Neuron (in vitro differentiated cells): Measurements from ENCODE around the gene TMED3.

ENCODE experiments used
- H2AFZ ChIP-seq: one replicate; pipeline ENCODE4 v1.6.1; 2013; ENCODE audit warnings: low read depth, mild to moderate bottlenecking, inconsistent platforms, low read length, moderate library complexity
- H3K27me3 ChIP-seq: one replicate; pipeline ENCODE4 v1.6.1; 2013; ENCODE audit warnings: low read length; ENCODE audit not compliant: insufficient read depth
- H3K36me3 ChIP-seq: one replicate; pipeline ENCODE4 v1.6.1; 2013; ENCODE audit warnings: low read length; ENCODE audit not compliant: insufficient read depth
- H3K4me1 ChIP-seq: one replicate; pipeline ENCODE4 v1.6.1; 2013; ENCODE audit warnings: low read length; ENCODE audit not compliant: insufficient read depth
- H3K4me3 ChIP-seq: 2 replicates; pipeline ENCODE4 v1.5.1; 2013; ENCODE audit warnings: mild to moderate bottlenecking, low read length, moderate library complexity
- H3K9me3 ChIP-seq: one replicate; pipeline ENCODE4 v1.6.1; 2013; ENCODE audit warnings: low read length

TMED3 gene

DNA sequence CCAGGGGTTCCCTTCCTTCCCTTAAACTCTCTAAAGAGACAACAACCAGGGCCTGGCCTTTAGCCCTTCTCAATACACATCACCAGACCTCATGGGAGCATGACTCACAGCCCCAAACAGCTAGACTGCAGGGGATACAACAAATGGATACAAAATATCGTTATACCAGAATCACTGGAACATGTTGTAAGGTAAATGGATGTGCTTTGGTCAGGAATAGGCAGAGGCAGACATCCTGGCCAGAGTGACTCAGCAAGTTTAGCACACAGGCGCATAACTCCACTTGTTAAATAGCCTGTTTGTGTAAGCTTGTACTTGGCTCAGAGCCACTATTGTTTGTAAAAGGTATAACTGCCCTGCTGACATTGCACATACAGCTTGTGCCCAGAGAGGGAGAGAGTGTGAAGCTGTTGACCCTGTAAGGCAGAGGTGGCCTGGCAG is 18.3 kb downstream of the TMED3 start:
- Histone ChIP-seq H3K4me3 (no peak overlapping the region), H2AFZ (no peak overlapping the region), H3K9me3 (peaks cover 6% of the 10 kb centered on the region), H3K27me3 (no peaks in the 10 kb centered on the region), H3K4me1 (no peaks in the 10 kb centered on the region), H3K36me3 (no peaks in the 10 kb centered on the region)

DNA sequence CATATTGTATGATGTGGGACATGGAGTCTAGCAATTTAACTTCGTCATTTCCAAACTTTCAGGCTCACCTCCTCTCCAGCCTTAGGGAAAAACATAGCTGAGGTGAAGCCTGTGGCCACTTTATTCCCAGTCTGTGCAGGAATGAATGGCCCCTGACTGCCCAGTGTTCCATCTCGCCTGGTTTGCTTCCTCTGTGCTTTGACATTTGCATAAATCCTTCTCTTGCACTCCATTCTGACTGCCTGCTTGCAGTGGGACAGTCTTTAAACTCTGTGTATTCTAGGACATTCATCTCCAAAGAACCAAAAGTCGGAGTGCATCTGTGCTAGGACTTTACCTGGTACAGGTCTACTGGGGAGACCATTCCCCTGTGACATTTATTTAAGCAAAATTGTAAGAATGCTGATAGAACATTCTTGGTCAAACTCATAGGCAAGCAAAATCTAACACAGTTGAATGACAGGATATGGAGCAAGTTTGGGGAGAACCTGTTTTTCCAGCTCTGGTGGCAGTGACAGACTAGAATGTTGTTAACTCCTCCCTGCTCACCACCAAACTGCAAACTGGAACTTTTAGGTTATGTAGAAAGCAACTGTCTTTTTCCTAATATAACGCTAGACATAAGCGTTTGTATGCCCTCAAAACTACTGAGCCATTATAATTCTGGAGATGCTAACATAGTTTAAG is 22.1 kb downstream of the TMED3 start:
- peaks cover 4% of the 10 kb centered on the region for H3K9me3 ChIP-seq
- no peak overlapping the region for H2AFZ ChIP-seq
- no peak overlapping the region for H3K4me3 ChIP-seq
- H3K36me3 ChIP-seq = no peaks in the 10 kb centered on the region
- H3K27me3 ChIP-seq = no peaks in the 10 kb centered on the region
- H3K4me1 ChIP-seq = no peaks in the 10 kb centered on the region

- no peak overlapping the region for H3K4me3 ChIP-seq
- H3K9me3 ChIP-seq = no peaks in the 10 kb centered on the region
- no peaks in the 10 kb centered on the region for H3K4me1 ChIP-seq
- no peaks in the 10 kb centered on the region for H3K27me3 ChIP-seq
- no peak overlapping the region for H2AFZ ChIP-seq
- no peaks in the 10 kb centered on the region for H3K36me3 ChIP-seq
These were observed 26.7 kb downstream of the TMED3 start for GRCh38 chr15:79337591-79337990.

- Histone ChIP-seq H3K27me3 (no peaks in the 10 kb centered on the region), H3K36me3 (no peaks in the 10 kb centered on the region), H3K9me3 (no peaks in the 10 kb centered on the region), H2AFZ (no peak overlapping the region), H3K4me1 (no peaks in the 10 kb centered on the region), H3K4me3 (no peak overlapping the region)
These were observed 28.8 kb downstream of the TMED3 start for GRCh38 chr15:79339588-79340314.

DNA sequence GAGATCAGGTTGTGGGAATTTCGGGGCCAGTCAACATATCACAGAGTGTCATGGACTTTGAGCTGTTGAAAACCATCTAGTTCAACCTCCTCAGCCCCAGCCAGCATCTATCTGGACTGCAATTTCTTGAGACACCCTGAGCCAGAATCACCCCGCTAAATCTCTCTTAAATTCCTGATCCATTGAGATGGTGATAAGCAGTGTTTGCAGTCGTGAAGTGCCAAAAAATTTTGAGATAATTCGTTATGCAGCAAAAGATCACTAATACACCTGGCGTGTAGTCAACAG is 29.3 kb downstream of the TMED3 start:
- Histone ChIP-seq H3K36me3 (no peaks in the 10 kb centered on the region), H3K27me3 (no peaks in the 10 kb centered on the region), H3K4me1 (no peaks in the 10 kb centered on the region), H2AFZ (no peak overlapping the region), H3K9me3 (no peaks in the 10 kb centered on the region), H3K4me3 (no peak overlapping the region)

GRCh38 chr15:79341396-79341795 is 30.5 kb downstream of the TMED3 start:
- Histone ChIP-seq H3K4me1 (no peaks in the 10 kb centered on the region), H3K9me3 (no peaks in the 10 kb centered on the region), H2AFZ (no peak overlapping the region), H3K4me3 (no peak overlapping the region), H3K27me3 (no peaks in the 10 kb centered on the region), H3K36me3 (no peaks in the 10 kb centered on the region)

GRCh38 chr15:79349525-79349924 is 38.6 kb downstream of the TMED3 start:
- H3K4me1 ChIP-seq = no peaks in the 10 kb centered on the region
- H3K4me3 ChIP-seq = no peak overlapping the region
- H2AFZ ChIP-seq = no peak overlapping the region
- H3K27me3 ChIP-seq = no peaks in the 10 kb centered on the region
- no peaks in the 10 kb centered on the region for H3K9me3 ChIP-seq
- H3K36me3 ChIP-seq = no peaks in the 10 kb centered on the region

DNA sequence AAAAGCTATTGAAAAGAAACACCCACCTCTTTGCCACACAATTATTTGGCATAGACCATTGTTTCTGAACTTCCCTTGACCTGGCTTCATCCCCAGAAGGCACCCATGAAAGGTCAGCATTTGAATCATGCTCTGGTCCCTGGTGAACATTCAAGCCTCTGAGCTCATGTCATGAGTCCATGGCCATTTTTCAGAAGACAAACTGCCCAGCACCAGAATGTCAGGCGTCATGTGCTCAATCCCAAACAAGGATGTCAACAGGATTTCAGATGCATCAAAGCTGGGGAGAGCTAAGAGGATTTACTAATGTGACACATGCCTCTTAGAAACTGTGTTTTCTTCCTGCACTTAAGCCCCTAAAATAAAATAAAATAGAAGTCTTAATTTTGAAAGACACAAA is 41.3 kb downstream of the TMED3 start:
- Histone ChIP-seq H3K4me1 (no peaks in the 10 kb centered on the region), H2AFZ (no peak overlapping the region), H3K4me3 (no peak overlapping the region), H3K36me3 (no peaks in the 10 kb centered on the region), H3K27me3 (no peaks in the 10 kb centered on the region), H3K9me3 (no peaks in the 10 kb centered on the region)

DNA sequence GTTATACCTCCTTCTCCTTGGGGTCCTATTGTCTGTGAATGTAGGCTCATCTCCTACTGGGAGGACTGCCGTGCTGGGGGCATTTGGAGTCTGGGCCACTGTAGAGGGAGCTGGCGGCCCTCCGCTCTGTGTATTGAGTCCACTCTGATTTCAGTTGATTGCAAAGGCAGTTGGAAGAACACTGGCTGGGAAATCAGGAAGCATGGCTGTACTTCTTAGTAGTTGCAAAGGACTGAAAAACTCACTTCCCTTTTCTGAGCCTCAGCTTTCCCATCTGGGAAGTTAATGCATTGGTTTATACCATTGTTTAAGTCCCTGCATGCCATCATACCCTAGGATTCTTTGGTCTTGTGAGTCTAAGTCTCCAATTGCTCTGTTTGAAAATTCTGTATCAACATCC is 46.7 kb downstream of the TMED3 start:
- H3K9me3 ChIP-seq = no peaks in the 10 kb centered on the region
- no peak overlapping the region for H3K4me3 ChIP-seq
- H2AFZ ChIP-seq = no peak overlapping the region
- H3K36me3 ChIP-seq = no peaks in the 10 kb centered on the region
- H3K4me1 ChIP-seq = no peaks in the 10 kb centered on the region
- no peaks in the 10 kb centered on the region for H3K27me3 ChIP-seq

- H3K4me1 ChIP-seq = no peaks in the 10 kb centered on the region
- H3K9me3 ChIP-seq = no peaks in the 10 kb centered on the region
- H3K36me3 ChIP-seq = no peaks in the 10 kb centered on the region
- H3K4me3 ChIP-seq = no peak overlapping the region
- H3K27me3 ChIP-seq = no peaks in the 10 kb centered on the region
- no peak overlapping the region for H2AFZ ChIP-seq
These were observed 47.2 kb downstream of the TMED3 start for GRCh38 chr15:79358069-79358468.

GRCh38 chr15:79364571-79365240 is 53.8 kb downstream of the TMED3 start:
- no peak overlapping the region for H2AFZ ChIP-seq
- no peaks in the 10 kb centered on the region for H3K36me3 ChIP-seq
- H3K9me3 ChIP-seq = no peaks in the 10 kb centered on the region
- H3K4me3 ChIP-seq = no peak overlapping the region
- H3K27me3 ChIP-seq = no peaks in the 10 kb centered on the region
- peaks cover 4% of the 10 kb centered on the region for H3K4me1 ChIP-seq

GRCh38 chr15:79365765-79366164 is 54.9 kb downstream of the TMED3 start:
- no peaks in the 10 kb centered on the region for H3K9me3 ChIP-seq
- no peak overlapping the region for H2AFZ ChIP-seq
- no peaks in the 10 kb centered on the region for H3K36me3 ChIP-seq
- peaks cover 4% of the 10 kb centered on the region for H3K4me1 ChIP-seq
- no peaks in the 10 kb centered on the region for H3K27me3 ChIP-seq
- no peak overlapping the region for H3K4me3 ChIP-seq

DNA sequence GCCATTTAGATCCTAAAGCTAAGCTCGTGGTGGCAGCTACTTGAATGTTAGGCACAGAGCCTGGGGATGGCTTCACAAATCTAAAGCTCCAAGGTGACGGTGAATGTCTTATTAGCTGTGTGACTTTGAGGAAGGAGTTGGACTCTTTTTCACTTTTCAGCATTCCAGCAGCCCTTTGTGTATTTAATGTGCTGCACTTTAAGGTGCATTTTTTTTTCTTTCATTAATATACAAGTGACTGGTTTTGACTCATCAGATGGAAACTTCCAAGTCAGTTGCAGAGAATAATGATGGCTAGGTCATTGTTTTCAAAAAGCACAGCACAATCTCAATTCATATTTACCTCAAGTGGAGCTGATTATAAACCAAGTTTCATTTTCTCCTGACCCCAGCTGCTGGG is 55.8 kb downstream of the TMED3 start:
- H3K4me1 ChIP-seq = peaks cover 8% of the 10 kb centered on the region
- H3K9me3 ChIP-seq = no peaks in the 10 kb centered on the region
- no peaks in the 10 kb centered on the region for H3K27me3 ChIP-seq
- H2AFZ ChIP-seq = no peak overlapping the region
- no peaks in the 10 kb centered on the region for H3K36me3 ChIP-seq
- H3K4me3 ChIP-seq = no peak overlapping the region
